ENCODE measurements around the gene MRC1. TPM values are rescaled to one million over a fixed set of nuclear protein-coding genes. Genes with fewer than 3 reads are reported as not detected.

Gene MRC1
- total RNA-seq, 1 donor from 2014 or later, result 0.07 TPM

DNA sequence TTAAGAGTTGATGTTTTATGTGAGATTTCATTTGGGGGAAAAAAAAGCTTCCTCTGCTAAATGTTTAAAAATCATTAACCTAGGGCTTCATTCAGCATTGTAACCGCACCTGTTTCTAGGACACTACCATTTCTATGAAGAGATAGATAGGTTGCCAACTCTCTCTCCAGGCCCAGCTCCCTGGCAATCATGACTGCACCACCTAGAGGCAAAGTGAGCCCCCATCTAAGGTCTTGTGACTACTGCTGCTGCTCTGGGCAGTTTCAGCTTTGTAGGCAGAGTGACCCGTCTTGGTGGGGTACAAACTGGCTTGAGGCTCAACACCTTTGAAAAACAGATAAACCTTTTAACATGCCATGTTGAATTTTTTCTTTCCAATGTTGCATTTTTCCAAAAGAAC lies 27.3 kb upstream of the MRC1 start:
- DNase-seq (ENCODE audit: low read depth), result no peak
- H3K27me3 Mint-ChIP-seq (ENCODE audit: low read depth, unreplicated experiment), result no peaks in the 10 kb centered on the region
- no peaks in the 10 kb centered on the region for H3K9me3 Mint-ChIP-seq (ENCODE audit: unreplicated experiment)
- Histone ChIP-seq H3K27me3 (ENCODE audit: insufficient read depth, low read length) (no peaks in the 10 kb centered on the region), H3K4me3 (ENCODE audit: insufficient read depth, low read depth, low read length) (no peak overlapping the region), H4K20me1 (ENCODE audit: insufficient read depth, low read length) (no peaks in the 10 kb centered on the region), H3K4me2 (ENCODE audit: low read length) (no peak overlapping the region), H3K4me1 (ENCODE audit: insufficient read depth, low read length) (peaks cover 31% of the 10 kb centered on the region), H3K79me2 (ENCODE audit: insufficient read depth, low read length) (no peaks in the 10 kb centered on the region), H3K27ac (ENCODE audit: low read depth, low read length) (no peak overlapping the region), H2AFZ (ENCODE audit: low read depth, low read length) (no peak overlapping the region), H3K9ac (ENCODE audit: low read length) (no peak overlapping the region), H3K9me3 (ENCODE audit: insufficient read depth, low read depth, low read length) (no peaks in the 10 kb centered on the region), H3K36me3 (ENCODE audit: insufficient read depth, low read length) (no peaks in the 10 kb centered on the region)
- FAIRE-seq, result no peak
- H3K4me1 Mint-ChIP-seq (ENCODE audit: low read depth, unreplicated experiment), result peaks cover 34% of the 10 kb centered on the region
- H3K36me3 Mint-ChIP-seq (ENCODE audit: low read depth, unreplicated experiment), result peaks cover 3% of the 10 kb centered on the region
- H3K27ac Mint-ChIP-seq (ENCODE audit: unreplicated experiment), result no peak overlapping the region
- no peak overlapping the region for H3K4me3 Mint-ChIP-seq (ENCODE audit: unreplicated experiment)
- no peak for TF ChIP-seq EZH2 (IDR thresholded peaks at IDR 0.05; ENCODE audit: insufficient read depth, low read length)
- TF ChIP-seq, protein P1, sequence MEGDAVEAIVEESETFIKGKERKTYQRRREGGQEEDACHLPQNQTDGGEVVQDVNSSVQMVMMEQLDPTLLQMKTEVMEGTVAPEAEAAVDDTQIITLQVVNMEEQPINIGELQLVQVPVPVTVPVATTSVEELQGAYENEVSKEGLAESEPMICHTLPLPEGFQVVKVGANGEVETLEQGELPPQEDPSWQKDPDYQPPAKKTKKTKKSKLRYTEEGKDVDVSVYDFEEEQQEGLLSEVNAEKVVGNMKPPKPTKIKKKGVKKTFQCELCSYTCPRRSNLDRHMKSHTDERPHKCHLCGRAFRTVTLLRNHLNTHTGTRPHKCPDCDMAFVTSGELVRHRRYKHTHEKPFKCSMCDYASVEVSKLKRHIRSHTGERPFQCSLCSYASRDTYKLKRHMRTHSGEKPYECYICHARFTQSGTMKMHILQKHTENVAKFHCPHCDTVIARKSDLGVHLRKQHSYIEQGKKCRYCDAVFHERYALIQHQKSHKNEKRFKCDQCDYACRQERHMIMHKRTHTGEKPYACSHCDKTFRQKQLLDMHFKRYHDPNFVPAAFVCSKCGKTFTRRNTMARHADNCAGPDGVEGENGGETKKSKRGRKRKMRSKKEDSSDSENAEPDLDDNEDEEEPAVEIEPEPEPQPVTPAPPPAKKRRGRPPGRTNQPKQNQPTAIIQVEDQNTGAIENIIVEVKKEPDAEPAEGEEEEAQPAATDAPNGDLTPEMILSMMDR (IDR thresholded peaks at IDR 0.05; ENCODE audit: insufficient read depth, low read depth, low read length), result no peak

DNA sequence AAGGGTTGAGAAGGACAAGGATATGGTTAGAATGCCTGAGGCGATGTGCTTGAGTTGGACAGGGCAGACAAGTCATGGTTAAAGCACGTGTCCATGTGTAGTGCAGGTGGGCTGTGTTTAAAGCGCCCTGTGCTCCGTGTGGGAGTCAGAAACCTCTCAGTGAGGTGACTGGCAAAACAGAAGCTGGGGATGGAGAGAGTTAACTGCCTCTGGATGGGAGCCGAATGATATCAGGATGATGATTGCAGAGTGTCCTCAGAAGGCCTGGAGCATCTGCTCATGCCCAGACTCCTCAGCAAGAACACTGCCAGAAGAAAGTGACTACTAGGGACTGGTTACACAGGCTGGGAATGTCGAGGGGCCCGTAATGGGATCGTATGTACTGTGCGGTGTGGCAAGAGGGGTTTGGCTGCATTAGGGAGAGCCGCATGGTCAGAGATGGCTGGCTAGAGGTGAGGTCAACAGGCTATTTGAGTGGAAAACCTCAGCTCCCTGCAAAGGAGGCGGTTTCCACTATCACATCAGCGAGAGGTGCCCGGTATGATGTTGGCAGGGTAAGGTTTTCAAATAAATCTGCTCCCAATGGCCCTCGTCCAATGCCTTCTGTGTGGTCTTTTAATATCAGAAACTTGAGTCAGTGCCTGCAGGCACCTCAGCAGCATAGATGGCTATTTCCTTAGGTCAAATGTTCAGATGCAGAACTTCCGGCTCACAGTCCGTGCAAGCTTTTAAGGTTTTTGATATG lies 26.1 kb upstream of the MRC1 start:
- Histone ChIP-seq H3K4me2 (ENCODE audit: low read length) (peak overlapping the region; percentile 40), H3K79me2 (ENCODE audit: insufficient read depth, low read length) (no peaks in the 10 kb centered on the region), H2AFZ (ENCODE audit: low read depth, low read length) (peak overlapping the region; percentile 22), H3K27ac (ENCODE audit: low read depth, low read length) (no peak overlapping the region), H3K27me3 (ENCODE audit: insufficient read depth, low read length) (no peaks in the 10 kb centered on the region), H3K9ac (ENCODE audit: low read length) (no peak overlapping the region), H3K9me3 (ENCODE audit: insufficient read depth, low read depth, low read length) (no peaks in the 10 kb centered on the region), H4K20me1 (ENCODE audit: insufficient read depth, low read length) (no peaks in the 10 kb centered on the region), H3K4me1 (ENCODE audit: insufficient read depth, low read length) (peaks cover 38% of the 10 kb centered on the region), H3K36me3 (ENCODE audit: insufficient read depth, low read length) (no peaks in the 10 kb centered on the region), H3K4me3 (ENCODE audit: insufficient read depth, low read depth, low read length) (no peak overlapping the region)
- TF ChIP-seq, protein P1 (IDR thresholded peaks at IDR 0.05; ENCODE audit: insufficient read depth, low read depth, low read length), result no peak
- TF ChIP-seq EZH2 (IDR thresholded peaks at IDR 0.05; ENCODE audit: insufficient read depth, low read length), result no peak
- Mint-ChIP-seq H3K4me3 (ENCODE audit: unreplicated experiment) (no peak overlapping the region), H3K27me3 (ENCODE audit: low read depth, unreplicated experiment) (no peaks in the 10 kb centered on the region), H3K36me3 (ENCODE audit: low read depth, unreplicated experiment) (peaks cover under 1% of the 10 kb centered on the region), H3K4me1 (ENCODE audit: low read depth, unreplicated experiment) (peaks cover 43% of the 10 kb centered on the region), H3K9me3 (ENCODE audit: unreplicated experiment) (no peaks in the 10 kb centered on the region), H3K27ac (ENCODE audit: unreplicated experiment) (no peak overlapping the region)
- DNase-seq (ENCODE audit: low read depth), result peak; percentile 18
- FAIRE-seq, result no peak

DNA sequence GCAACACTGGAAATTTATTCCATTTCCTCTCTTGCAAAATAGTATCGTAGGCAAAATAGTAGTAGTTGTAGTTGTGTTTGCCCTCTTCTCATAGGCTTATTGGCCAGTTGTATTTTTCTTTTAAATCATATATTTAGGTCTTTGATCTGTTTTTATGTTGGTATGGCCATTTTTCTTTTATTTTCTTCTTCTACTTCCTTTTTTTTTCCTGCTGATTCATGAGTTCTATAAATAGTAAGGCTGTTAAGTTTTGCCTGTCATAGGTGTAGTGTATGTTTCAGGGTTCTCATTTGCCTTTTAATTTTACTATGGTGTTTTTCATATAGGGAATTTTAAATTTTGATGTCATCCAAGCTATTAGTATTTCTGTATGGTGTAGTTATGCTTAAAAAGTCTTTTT lies 25.4 kb upstream of the MRC1 start:
- Histone ChIP-seq H3K9ac (ENCODE audit: low read length) (no peak overlapping the region), H3K79me2 (ENCODE audit: insufficient read depth, low read length) (no peaks in the 10 kb centered on the region), H3K4me3 (ENCODE audit: insufficient read depth, low read depth, low read length) (no peak overlapping the region), H3K4me2 (ENCODE audit: low read length) (peak overlapping the region; percentile 40), H3K9me3 (ENCODE audit: insufficient read depth, low read depth, low read length) (no peaks in the 10 kb centered on the region), H3K36me3 (ENCODE audit: insufficient read depth, low read length) (no peaks in the 10 kb centered on the region), H3K4me1 (ENCODE audit: insufficient read depth, low read length) (peaks cover 41% of the 10 kb centered on the region), H3K27me3 (ENCODE audit: insufficient read depth, low read length) (no peaks in the 10 kb centered on the region), H4K20me1 (ENCODE audit: insufficient read depth, low read length) (no peaks in the 10 kb centered on the region), H2AFZ (ENCODE audit: low read depth, low read length) (peak overlapping the region; percentile 22), H3K27ac (ENCODE audit: low read depth, low read length) (peak overlapping the region; percentile 62)
- FAIRE-seq (no peak), DNase-seq (ENCODE audit: low read depth) (no peak)
- Mint-ChIP-seq H3K4me3 (ENCODE audit: unreplicated experiment) (no peak overlapping the region), H3K36me3 (ENCODE audit: low read depth, unreplicated experiment) (no peaks in the 10 kb centered on the region), H3K27ac (ENCODE audit: unreplicated experiment) (peak overlapping the region; percentile 29), H3K4me1 (ENCODE audit: low read depth, unreplicated experiment) (peaks cover 43% of the 10 kb centered on the region), H3K9me3 (ENCODE audit: unreplicated experiment) (no peaks in the 10 kb centered on the region), H3K27me3 (ENCODE audit: low read depth, unreplicated experiment) (no peaks in the 10 kb centered on the region)
- TF ChIP-seq, protein P1 (IDR thresholded peaks at IDR 0.05; ENCODE audit: insufficient read depth, low read depth, low read length), result no peak
- TF ChIP-seq EZH2 (IDR thresholded peaks at IDR 0.05; ENCODE audit: insufficient read depth, low read length), result no peak
